GM10847 (cell line): ENCODE results near the gene SIM1.

Source experiments
- POLR2A ChIP-seq: IDR thresholded peaks from 2 replicates; pipeline ENCODE4 v1.6.1; 2011; ENCODE audit not compliant: insufficient read length; ENCODE audit errors: extremely low read depth

The SIM1 gene

GRCh38 chr6:100453701-100454521, 10.8 kb downstream of the SIM1 start:
- TF ChIP-seq POLR2A, result no peak

- no peak for TF ChIP-seq POLR2A
Measured at GRCh38 chr6:100452998-100453397, 11.7 kb downstream of the SIM1 start.

DNA sequence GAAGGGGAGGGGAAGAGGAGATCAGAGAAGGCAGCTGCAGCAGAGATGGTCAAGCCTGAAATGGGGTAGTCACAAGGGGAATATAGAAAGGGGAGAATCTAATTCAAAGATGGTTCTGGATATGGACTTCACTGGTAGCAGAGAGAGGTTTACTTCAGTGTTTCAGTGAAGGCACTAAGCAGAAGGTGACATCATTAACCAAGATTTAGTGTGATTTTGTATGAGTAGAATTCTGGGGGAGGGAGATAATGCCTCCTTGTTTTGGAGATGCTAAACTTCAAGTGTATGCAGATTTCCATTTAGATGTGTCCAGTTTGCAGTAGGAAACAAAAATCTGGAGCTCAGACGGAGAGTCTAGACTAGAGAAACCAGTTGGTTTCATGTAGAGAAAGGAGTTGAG, 13.1 kb downstream of the SIM1 start:
- TF ChIP-seq POLR2A, result no peak

GRCh38 chr6:100449239-100449691, 15.5 kb downstream of the SIM1 start:
- TF ChIP-seq POLR2A, result no peak

GRCh38 chr6:100447900-100448748, 16.6 kb downstream of the SIM1 start:
- TF ChIP-seq POLR2A, result no peak

- no peak for TF ChIP-seq POLR2A
Measured at GRCh38 chr6:100447081-100447899, 17.4 kb downstream of the SIM1 start.

GRCh38 chr6:100446115-100447080, 18.3 kb downstream of the SIM1 start:
- TF ChIP-seq POLR2A, result no peak

GRCh38 chr6:100445512-100445911, 19.2 kb downstream of the SIM1 start:
- TF ChIP-seq POLR2A, result no peak

GRCh38 chr6:100440935-100441334, 23.8 kb downstream of the SIM1 start:
- no peak for TF ChIP-seq POLR2A

- no peak for TF ChIP-seq POLR2A
Measured at GRCh38 chr6:100435299-100435698, 29.4 kb downstream of the SIM1 start.

GRCh38 chr6:100433726-100434435, 30.8 kb downstream of the SIM1 start:
- no peak for TF ChIP-seq POLR2A

- TF ChIP-seq POLR2A, result no peak
Measured at GRCh38 chr6:100432136-100432535, 32.6 kb downstream of the SIM1 start.

GRCh38 chr6:100430962-100431361, 33.8 kb downstream of the SIM1 start:
- TF ChIP-seq POLR2A, result no peak
